Cardiac ventricle fibroblast (primary cell): ENCODE results near the gene PCDHB5. TPM values are rescaled to one million over a fixed set of nuclear protein-coding genes. Genes with fewer than 3 reads are reported as not detected.

Experiments used
- total RNA-seq: library from RNA; depleted of rRNA; stranded (reverse); fragments of >200 nt; gene quantifications from 2 replicates; pipeline ENCODE4 v1.2.3, GENCODE V29; 2015

Gene PCDHB5
- total RNA-seq: 1.1 and 2.2 TPM in 2 replicates

DNA sequence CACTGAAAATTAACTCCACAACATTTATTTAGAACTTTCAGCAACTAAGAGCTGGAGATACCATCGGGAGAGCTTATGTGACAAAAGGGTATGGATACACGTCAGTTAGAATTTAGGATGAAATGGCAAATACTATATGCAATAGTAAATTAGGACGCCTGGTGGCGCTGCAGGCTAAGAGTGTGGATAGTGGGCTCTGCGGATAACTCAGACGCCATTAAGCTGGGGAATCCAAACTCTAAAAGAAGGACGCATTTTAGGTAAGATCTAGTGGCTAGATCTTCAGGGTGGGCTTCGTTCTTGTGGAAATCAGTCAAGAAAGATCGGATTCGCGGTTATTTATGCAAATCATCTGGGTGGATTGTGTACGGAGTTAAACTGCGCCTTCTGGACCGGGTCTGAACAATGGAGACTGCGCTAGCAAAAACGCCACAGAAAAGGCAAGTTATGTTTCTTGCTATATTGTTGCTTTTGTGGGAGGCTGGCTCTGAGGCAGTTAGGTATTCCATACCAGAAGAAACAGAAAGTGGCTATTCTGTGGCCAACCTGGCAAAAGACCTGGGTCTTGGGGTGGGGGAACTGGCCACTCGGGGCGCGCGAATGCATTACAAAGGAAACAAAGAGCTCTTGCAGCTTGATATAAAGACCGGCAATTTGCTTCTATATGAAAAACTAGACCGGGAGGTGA is at the start of gene PCDHB5:
PCDHB5 (plus strand) TSS at position 177 of the 688 bp plus-strand sequence; CDS start at position 406, 229 bp downstream.

GRCh38 chr5:141094481-141095262 is 40.3 kb upstream of the PCDHB5 start, which contains the start of gene PCDHB2:
TSS of gene PCDHB2 (plus strand) at chr5:141094615. CDS start at chr5:141094791, 176 bp downstream.

DNA sequence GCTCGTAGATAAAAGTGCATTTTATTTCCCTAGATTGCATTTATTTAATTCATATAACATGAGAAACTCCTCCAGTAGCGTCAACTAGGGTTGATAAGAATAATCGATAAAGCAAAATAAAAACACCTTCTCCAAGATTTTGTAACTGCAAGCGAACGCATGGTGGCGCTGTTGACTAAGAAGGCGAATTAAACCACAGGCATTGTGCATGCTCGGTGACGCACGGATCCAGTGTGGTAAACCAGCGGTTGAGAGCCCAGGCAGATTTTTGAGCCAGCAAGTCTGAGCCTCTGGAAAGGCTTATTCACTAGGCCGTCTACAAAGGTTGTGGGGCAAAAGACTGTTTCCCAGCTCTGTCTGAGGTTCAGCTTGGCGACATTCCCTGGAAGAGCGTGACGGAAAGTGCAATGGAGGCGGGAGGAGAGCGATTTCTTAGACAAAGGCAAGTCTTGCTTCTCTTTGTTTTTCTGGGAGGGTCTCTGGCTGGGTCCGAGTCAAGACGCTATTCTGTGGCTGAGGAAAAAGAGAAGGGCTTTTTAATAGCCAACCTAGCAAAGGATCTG is 34.7 kb upstream of the PCDHB5 start, which contains the start of gene PCDHB3:
PCDHB3 (plus strand) TSS at position 231 of the 563 bp plus-strand sequence; CDS start at position 408, 177 bp downstream.

GRCh38 chr5:141121563-141121962 is 13.4 kb upstream of the PCDHB5 start, which contains the start of gene PCDHB4:
TSS of gene PCDHB4 (plus strand) at chr5:141121818. CDS start at chr5:141121999, 181 bp downstream.

DNA sequence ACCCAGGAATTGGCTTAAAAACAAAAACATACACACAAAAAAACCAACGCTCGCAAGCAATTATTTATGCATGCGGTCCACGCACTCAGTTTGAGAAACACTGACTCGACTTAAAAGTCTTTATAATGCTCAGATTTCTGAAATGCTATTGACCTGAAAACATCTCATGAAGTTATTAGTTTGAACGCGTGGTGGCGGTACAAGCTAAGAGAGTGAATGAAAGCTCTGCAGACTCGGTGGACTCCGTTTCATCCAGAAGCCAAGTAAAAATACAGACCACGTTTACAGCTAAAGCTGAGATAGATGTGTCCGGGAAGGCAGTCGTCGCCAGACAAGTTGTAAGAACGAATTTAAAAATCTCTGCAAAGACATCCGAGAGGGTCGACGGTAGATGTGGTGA is 14.8 kb downstream of the PCDHB5 start, which contains the start of gene PCDHB6:
PCDHB6 (plus strand) TSS at position 246 of the 400 bp plus-strand sequence. CDS start 201 bp downstream, outside the sequence.

DNA sequence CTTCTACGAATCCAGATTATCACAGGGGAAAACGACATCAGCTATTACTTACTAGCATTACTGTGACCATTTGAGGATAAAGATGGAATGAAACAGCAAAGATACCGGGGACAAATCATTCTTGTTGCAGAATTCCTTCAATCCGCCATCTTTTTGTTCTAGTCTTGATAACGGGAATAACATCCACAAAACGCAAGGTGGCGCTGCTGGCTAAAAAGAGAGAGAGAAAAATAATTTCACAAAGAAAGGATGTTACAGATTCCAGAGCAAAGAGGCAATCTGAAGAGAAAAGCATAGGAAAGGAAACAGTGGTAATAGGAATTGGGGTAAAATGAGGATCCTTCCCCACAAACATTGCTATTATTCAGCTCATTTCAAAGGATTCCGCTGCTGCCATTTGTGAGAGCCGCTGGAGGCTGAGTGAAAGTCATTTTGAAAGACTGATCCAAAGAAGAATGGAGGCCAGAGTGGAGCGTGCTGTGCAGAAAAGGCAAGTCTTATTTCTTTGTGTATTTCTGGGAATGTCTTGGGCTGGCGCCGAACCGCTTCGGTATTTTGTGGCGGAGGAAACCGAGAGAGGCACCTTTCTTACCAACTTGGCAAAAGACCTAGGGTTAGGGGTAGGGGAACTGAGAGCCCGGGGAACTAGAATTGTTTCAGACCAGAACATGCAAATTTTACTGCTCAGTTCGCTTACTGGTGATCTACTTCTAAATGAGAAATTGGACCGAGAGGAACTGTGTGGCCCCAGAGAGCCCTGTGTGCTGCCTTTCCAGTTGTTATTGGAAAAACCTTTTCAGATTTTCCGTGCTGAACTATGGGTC is 37.6 kb downstream of the PCDHB5 start, which contains the start of gene PCDHB7:
PCDHB7 (plus strand) TSS at position 264 of the 824 bp plus-strand sequence; CDS start at position 456, 192 bp downstream.

GRCh38 chr5:141177577-141178191 is 42.7 kb downstream of the PCDHB5 start, which contains the start of gene PCDHB8:
TSS of gene PCDHB8 (plus strand) at chr5:141177790. CDS start at chr5:141178035, 245 bp downstream.

GRCh38 chr5:141182248-141182647 is 47.2 kb downstream of the PCDHB5 start, which contains the start of gene PCDHB16:
TSS of gene PCDHB16 (plus strand) at chr5:141182387. CDS start at chr5:141182560, 173 bp downstream.

GRCh38 chr5:141186897-141187512 is 52.0 kb downstream of the PCDHB5 start, which contains the start of gene PCDHB9:
TSS of gene PCDHB9 (plus strand) at chr5:141187161. CDS start at chr5:141187319, 158 bp downstream.

Other genes starting within 250 kb of the PCDHB5 start
- gene PCDHAC1, start 208.9 kb upstream of the PCDHB5 start, total RNA-seq: 0.25 TPM in 1 of 2 replicates, not detected in the other
- gene PCDHAC2, start 168.7 kb upstream of the PCDHB5 start, total RNA-seq: 0.12 and 0.15 TPM in 2 replicates
- not detected in 2 replicates for gene PCDHB1, start 83.8 kb upstream of the PCDHB5 start, total RNA-seq
- gene PCDHB2, start 40.6 kb upstream of the PCDHB5 start, total RNA-seq: 1.9 TPM in 2 replicates
- gene PCDHB3, start 34.7 kb upstream of the PCDHB5 start, total RNA-seq: 0.34 and 1.1 TPM in 2 replicates
- gene PCDHB4, start 13.4 kb upstream of the PCDHB5 start, total RNA-seq: 0.64 and 0.75 TPM in 2 replicates
- 0.06 and 0.39 TPM in 2 replicates for gene PCDHB6, start 14.9 kb downstream of the PCDHB5 start, total RNA-seq
- 1.2 and 1.3 TPM in 2 replicates for gene PCDHB7, start 37.4 kb downstream of the PCDHB5 start, total RNA-seq
- 0.12 and 1.1 TPM in 2 replicates for gene PCDHB8, start 42.6 kb downstream of the PCDHB5 start, total RNA-seq
- 0.81 and 1.0 TPM in 2 replicates for gene PCDHB16, start 47.2 kb downstream of the PCDHB5 start, total RNA-seq
- 0.56 and 1.0 TPM in 2 replicates for gene PCDHB9, start 52.0 kb downstream of the PCDHB5 start, total RNA-seq
- 0.56 and 1.2 TPM in 2 replicates for gene PCDHB10, start 57.1 kb downstream of the PCDHB5 start, total RNA-seq
- 0.34 and 0.62 TPM in 2 replicates for gene PCDHB11, start 64.4 kb downstream of the PCDHB5 start, total RNA-seq
- gene PCDHB12, start 73.5 kb downstream of the PCDHB5 start, total RNA-seq: 0.29 and 0.56 TPM in 2 replicates
- 1.4 and 1.7 TPM in 2 replicates for gene PCDHB13, start 78.7 kb downstream of the PCDHB5 start, total RNA-seq
- 1.2 and 2.5 TPM in 2 replicates for gene PCDHB14, start 88.1 kb downstream of the PCDHB5 start, total RNA-seq
- gene PCDHB15, start 110.2 kb downstream of the PCDHB5 start, total RNA-seq: 1.6 and 1.7 TPM in 2 replicates
- 0.12 TPM in 1 of 2 replicates, not detected in the other for gene SLC25A2, start 168.8 kb downstream of the PCDHB5 start, total RNA-seq
- gene TAF7, start 185.6 kb downstream of the PCDHB5 start, total RNA-seq: 47.1 and 52.2 TPM in 2 replicates
- gene PCDHGA1, start 195.3 kb downstream of the PCDHB5 start, total RNA-seq: 0.19 and 1.3 TPM in 2 replicates
- gene PCDHGA2, start 203.6 kb downstream of the PCDHB5 start, total RNA-seq: 3.5 and 5.2 TPM in 2 replicates
- 5.1 and 8.1 TPM in 2 replicates for gene PCDHGA3, start 208.6 kb downstream of the PCDHB5 start, total RNA-seq
- 1.6 and 2.6 TPM in 2 replicates for gene PCDHGB1, start 214.9 kb downstream of the PCDHB5 start, total RNA-seq
- gene PCDHGA4, start 219.8 kb downstream of the PCDHB5 start, total RNA-seq: 5.8 and 6.8 TPM in 2 replicates
- gene PCDHGB2, start 224.8 kb downstream of the PCDHB5 start, total RNA-seq: 4.5 and 6.7 TPM in 2 replicates
- gene PCDHGA5, start 229.0 kb downstream of the PCDHB5 start, total RNA-seq: 3.0 and 3.1 TPM in 2 replicates
- gene PCDHGB3, start 235.0 kb downstream of the PCDHB5 start, total RNA-seq: 3.2 and 3.8 TPM in 2 replicates
- 6.9 and 10.2 TPM in 2 replicates for gene PCDHGA6, start 238.7 kb downstream of the PCDHB5 start, total RNA-seq
- 9.9 and 10.7 TPM in 2 replicates for gene PCDHGA7, start 247.5 kb downstream of the PCDHB5 start, total RNA-seq